Left lung (tissue), 10 donors: Measurements from ENCODE around the gene PVR. TPM values are rescaled to one million over a fixed set of nuclear protein-coding genes. Genes with fewer than 3 reads are reported as not detected.
A peak's percentile ranks its signal among the peaks of the same experiment; 100 is the strongest.

Experiments used
- ATAC-seq: fragments of 200-7000 bp; cut with Tn5 transposase; one replicate; pipeline ENCODE4 v1.9.1; 2020; ENCODE audit warnings: moderate library complexity
- DNase-seq, 4 donors: peaks; one replicate each; pipeline ENCODE4 v3.0.0-alpha.2; 2013 to 2020
- H3K27ac ChIP-seq, 2 donors: fragments of 200-600 bp; sonication (generic) in 1 of 2; one replicate each; pipeline versions ENCODE4 v1.5.0 to v1.8.0; 2020 to 2021
- H3K27me3 ChIP-seq, 2 donors: fragments of 200-600 bp; sonication (generic) in 1 of 2; one replicate each; pipeline versions ENCODE4 v1.5.0 to v1.8.0; 2020 to 2021
- H3K36me3 ChIP-seq, 2 donors: fragments of 200-600 bp; sonication (generic) in 1 of 2; one replicate each; pipeline versions ENCODE4 v1.5.0 to v1.8.0; 2020 to 2021
- H3K4me1 ChIP-seq, 2 donors: fragments of 200-600 bp; one replicate each; pipeline ENCODE4 v1.8.0; 2021
- H3K4me3 ChIP-seq, 2 donors: fragments of 200-600 bp; sonication (generic) in 1 of 2; one replicate each; pipeline versions ENCODE4 v1.5.0 to v1.8.0; 2020 to 2021; ENCODE audit warnings: mild to moderate bottlenecking in 1 of 2
- H3K9me3 ChIP-seq, 2 donors: fragments of 200-600 bp; sonication (generic) in 1 of 2; one replicate each; pipeline versions ENCODE4 v1.5.0 to v1.8.0; 2020 to 2021
- CTCF ChIP-seq, 2 donors: fragments of 200-600 bp; sonication (generic) in 1 of 2; IDR thresholded peaks; one replicate each; pipeline versions ENCODE4 v1.5.0 to v1.8.0; 2021; ENCODE audit warnings: antibody characterized with exemption in 2 of 2
- intact Hi-C, 2 donors: fragments of 100-400 bp; cut with DNase I; formaldehyde crosslinking; loops; one replicate each; pipeline versions ENCODE4 v1.11.2 to v1.14.2; 2022
- polyA plus RNA-seq, 6 donors: library from polyadenylated mRNA; unstranded; fragments of 120-200 nt; gene quantifications; one replicate each; pipeline ENCODE4 v1.2.1, GENCODE V29; 2013; ENCODE audit not compliant: insufficient read length in 6 of 6
- total RNA-seq, 2 donors: library from RNA; stranded (reverse); fragmentation: NEBNext Ultra II Directional; extraction: Animal tissue kit (Norgen Biotek cat#: 25700); gene quantifications; one replicate each; pipeline ENCODE4 v1.2.1, GENCODE V29; 2021
- donor health status: DM: no; HTN: yes; CAD: no.
- donor health status: DM: no; HTN: no; CAD: no.

The PVR gene
- total and polyA plus RNA-seq, 8 donors = 22.5 to 67.9 (median 28.8) TPM

GRCh38 chr19:44634785-44635184, 8.9 kb upstream of the PVR start:
- H3K27ac ChIP-seq = no peak overlapping the region
- peaks cover 0 to 25% of the 10 kb centered on the region in 2 donors for H3K4me1 ChIP-seq
- ATAC-seq = no peak

DNA sequence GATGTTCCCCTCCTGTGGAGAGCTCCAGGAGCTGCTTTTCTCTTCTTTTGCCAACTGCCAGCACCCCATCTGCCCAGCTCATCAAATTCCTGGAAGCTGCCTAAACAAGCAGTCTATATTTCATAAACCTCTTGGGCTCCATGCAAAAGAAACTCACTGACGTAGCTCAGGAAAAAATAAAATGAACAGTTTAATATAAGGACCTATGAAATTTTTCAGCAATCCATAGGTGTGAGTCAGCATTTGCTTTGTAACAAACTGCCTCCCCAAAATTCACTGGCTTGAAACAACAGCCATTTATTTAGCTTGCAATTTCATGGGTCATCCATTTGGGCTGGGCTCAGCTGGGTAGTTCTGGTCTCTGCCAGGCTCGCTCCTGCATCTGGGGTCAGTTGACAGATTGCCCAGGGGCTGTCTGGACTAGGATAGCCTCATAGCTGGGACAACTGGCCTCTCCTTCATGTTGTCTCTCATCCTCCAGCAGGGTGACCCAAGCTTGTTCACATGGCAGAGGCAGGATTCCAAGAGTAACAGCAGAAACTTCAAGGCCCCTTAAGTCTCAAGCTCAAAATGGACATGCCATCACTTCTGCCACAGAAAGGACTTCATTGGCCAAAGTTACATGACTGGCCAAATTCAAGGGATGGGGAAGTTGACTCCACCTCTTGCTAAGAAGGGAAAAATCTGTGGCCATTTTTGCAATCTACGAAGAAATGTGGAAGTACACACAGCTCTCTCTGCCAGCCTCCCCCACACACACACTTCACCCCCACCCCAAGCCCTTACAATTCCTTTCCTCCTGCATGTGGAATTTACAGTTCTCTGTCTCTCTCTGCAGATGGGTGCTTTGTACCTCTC, 7.9 kb upstream of the PVR start:
- Histone ChIP-seq H3K4me1 (peaks cover 0 to 25% of the 10 kb centered on the region in 2 donors), H3K4me3 (no peak overlapping the region), H3K9me3 (no peaks in the 10 kb centered on the region), H3K27ac (peak overlapping the region in 1 of 2 donors; percentile 65), H3K27me3 (no peaks in the 10 kb centered on the region), H3K36me3 (no peaks in the 10 kb centered on the region)
- DNase-seq = no peak
- TF ChIP-seq CTCF (IDR thresholded peaks at IDR 0.05) = no peak
- ATAC-seq = peak; percentile 73
- intact Hi-C loops = no loop called here

More at GRCh38 chr19:44634785-44635184, 8.9 kb upstream of the PVR start:
- Histone ChIP-seq H3K4me3 (no peak overlapping the region), H3K36me3 (no peaks in the 10 kb centered on the region), H3K27me3 (no peaks in the 10 kb centered on the region), H3K9me3 (no peaks in the 10 kb centered on the region)
- intact Hi-C loops = no loop called here
- DNase-seq = no peak
- no peak for TF ChIP-seq CTCF (IDR thresholded peaks at IDR 0.05)

DNA sequence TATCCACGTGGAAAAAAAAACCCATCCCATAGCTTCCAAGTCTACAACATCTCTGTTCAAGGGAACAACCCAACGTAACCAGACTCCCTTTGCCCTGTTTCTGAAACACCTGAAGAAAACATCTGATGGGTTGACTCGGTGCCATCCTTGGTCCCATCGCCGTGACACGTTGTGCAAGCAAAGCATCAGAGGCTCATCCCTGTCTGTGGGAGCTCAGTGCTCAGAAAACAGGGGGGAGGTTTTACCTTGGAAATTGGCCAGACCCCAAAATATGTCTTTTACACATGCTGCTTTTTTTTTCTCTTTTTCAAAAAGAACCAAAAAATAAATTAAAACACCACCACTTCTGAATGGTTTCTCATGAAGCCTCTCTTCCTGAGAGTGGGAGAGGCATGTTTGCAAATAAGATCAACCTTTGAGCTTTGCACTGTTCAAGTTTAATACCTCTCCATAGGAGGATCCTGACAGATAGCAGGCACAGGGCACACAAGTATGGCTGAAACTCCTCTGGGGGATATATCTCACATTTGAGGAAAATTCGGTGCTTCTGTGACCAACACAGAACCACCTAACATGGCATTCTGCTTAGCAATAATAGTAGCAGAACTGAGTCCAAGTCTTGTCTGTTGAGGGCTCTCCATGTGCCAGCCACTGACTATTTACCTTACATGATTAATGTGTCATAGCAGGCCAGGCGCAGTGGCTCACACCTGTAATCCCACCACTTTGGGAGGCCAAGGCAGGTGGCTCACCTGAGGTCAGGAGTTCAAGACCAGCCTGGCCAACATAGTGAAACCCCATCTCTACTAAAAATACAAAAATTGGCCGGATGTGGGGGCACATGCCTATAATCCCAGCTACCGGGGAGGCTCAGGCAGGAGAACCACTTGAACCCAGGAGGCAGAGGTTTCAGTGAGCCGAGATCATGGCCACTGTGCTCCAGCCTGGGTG, 7.0 kb upstream of the PVR start:
- no peak for TF ChIP-seq CTCF (IDR thresholded peaks at IDR 0.05)
- Histone ChIP-seq H3K27ac (peak overlapping the region in 1 of 2 donors; percentile 65), H3K36me3 (no peaks in the 10 kb centered on the region), H3K4me3 (no peak overlapping the region), H3K4me1 (peaks cover 0 to 25% of the 10 kb centered on the region in 2 donors), H3K27me3 (no peaks in the 10 kb centered on the region), H3K9me3 (no peaks in the 10 kb centered on the region)
- no peak for DNase-seq
- no peak for ATAC-seq
- intact Hi-C loops = no loop called here

DNA sequence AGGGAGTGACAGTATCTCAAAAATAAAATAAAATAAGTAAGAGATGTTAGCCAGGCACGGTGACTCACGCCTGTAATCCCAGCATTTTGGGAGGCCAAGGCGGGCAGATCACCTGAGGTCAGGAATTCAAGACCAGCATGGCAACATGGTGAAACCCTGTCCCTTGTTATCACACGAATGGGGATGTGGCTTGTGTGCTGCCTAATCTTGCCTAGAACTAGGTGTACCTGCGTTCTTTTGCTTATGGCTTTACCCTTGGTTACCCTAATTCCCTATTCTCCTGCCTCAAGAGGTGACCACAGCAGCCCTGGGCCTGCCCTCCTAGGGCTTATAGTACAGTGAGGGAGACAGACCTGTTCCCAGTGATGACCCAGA, 6.3 kb upstream of the PVR start:
- intact Hi-C loops = no loop called here
- Histone ChIP-seq H3K4me1 (peaks cover 0 to 25% of the 10 kb centered on the region in 2 donors), H3K27ac (no peak overlapping the region), H3K36me3 (no peaks in the 10 kb centered on the region), H3K9me3 (no peaks in the 10 kb centered on the region), H3K4me3 (no peak overlapping the region), H3K27me3 (no peaks in the 10 kb centered on the region)
- ATAC-seq (no peak), DNase-seq (no peak)
- TF ChIP-seq CTCF (IDR thresholded peaks at IDR 0.05) = no peak

GRCh38 chr19:44640518-44640917, 3.2 kb upstream of the PVR start:
- H3K36me3 ChIP-seq = no peaks in the 10 kb centered on the region
- intact Hi-C loops = no loop called here
- ATAC-seq = no peak
- no peak for TF ChIP-seq CTCF (IDR thresholded peaks at IDR 0.05)
- H3K4me1 ChIP-seq = peaks cover 0 to 26% of the 10 kb centered on the region in 2 donors
- no peaks in the 10 kb centered on the region for H3K9me3 ChIP-seq
- no peaks in the 10 kb centered on the region for H3K27me3 ChIP-seq
- DNase-seq = no peak
- H3K27ac ChIP-seq = no peak overlapping the region
- H3K4me3 ChIP-seq = no peak overlapping the region
